Panc1 (cell line): ENCODE results near the gene INPP5D.

Source experiments
- CTCF ChIP-seq: fragments of 450-650 bp; IDR thresholded peaks from 2 replicates; pipeline ENCODE4 v1.5.1; 2017; ENCODE audit warnings: mild to moderate bottlenecking
- REST ChIP-seq, 2 experiments: IDR thresholded peaks; 2 replicates each; pipeline ENCODE4 v1.6.1; 2011 to 2012; ENCODE audit warnings: low read depth in 2 of 2, control low read depth in 1 of 2, low read length in 1 of 2, mild to moderate bottlenecking in 1 of 2, moderate library complexity in 1 of 2; ENCODE audit not compliant: insufficient read depth in 1 of 2

- no peak for TF ChIP-seq CTCF
- no peak for TF ChIP-seq REST (IDR thresholded peaks at IDR 0.05; ENCODE audit: insufficient read depth in 1 of 2, low read depth in 2 of 2, low read length in 1 of 2)
Observed at GRCh38 chr2:233252227-233252626, 192.1 kb downstream of the INPP5D start.
